ENCODE measurements around the gene TCF4. TPM values are rescaled to one million over a fixed set of nuclear protein-coding genes. Genes with fewer than 3 reads are reported as not detected.

Gene TCF4
- total and polyA plus RNA-seq, 7 experiments from 2014 or later = 0.94 to 21.8 (median 2.6) TPM

- Histone ChIP-seq H3K36me3 (ENCODE audit: control insufficient read depth in 2 of 3, insufficient read depth in 3 of 3, low read length in 3 of 3) (no peaks in the 10 kb centered on the region), H3K27me3 (ENCODE audit: control insufficient read depth in 2 of 2, insufficient read depth in 2 of 2, low read length in 2 of 2) (no peaks in the 10 kb centered on the region), H3K4me3 (ENCODE audit: low read length) (no peak overlapping the region), H3K9me3 (ENCODE audit: control insufficient read depth in 2 of 3, low read length in 3 of 3) (no peaks in the 10 kb centered on the region), H3K4me1 (ENCODE audit: control insufficient read depth in 2 of 2, insufficient read depth in 2 of 2, low read length in 2 of 2) (no peaks in the 10 kb centered on the region), H3K27ac (ENCODE audit: low read depth, low read length) (no peak overlapping the region)
- no peaks in the 10 kb centered on the region for H3K9me3 Mint-ChIP-seq
- H3K27ac Mint-ChIP-seq = no peak overlapping the region
- ChIA-PET CTCF (no interaction called here), POLR2A (no interaction called here)
- no peaks in the 10 kb centered on the region for H3K36me3 Mint-ChIP-seq
- no peaks in the 10 kb centered on the region for H3K4me1 Mint-ChIP-seq
- ATAC-seq = no peak
- peaks cover 0 to 4% (median 0%) of the 10 kb centered on the region in 5 donors for H3K27me3 Mint-ChIP-seq
- no peak for DNase-seq
- intact Hi-C loops (cut with micrococcal nuclease) = no loop called here
- H3K4me3 Mint-ChIP-seq = no peak overlapping the region
These were observed 76.7 kb downstream of the TCF4 start for GRCh38 chr18:55511277-55511676.

GRCh38 chr18:55510809-55511208 is 77.2 kb downstream of the TCF4 start:
- no peak overlapping the region for H3K4me3 ChIP-seq (ENCODE audit: low read length)
- no peak overlapping the region for H3K27ac Mint-ChIP-seq

GRCh38 chr18:55509631-55510324 is 78.2 kb downstream of the TCF4 start:
- Mint-ChIP-seq H3K36me3 (no peaks in the 10 kb centered on the region), H3K27ac (peak overlapping the region in 1 of 9 donors; percentile 14), H3K27me3 (peaks cover 0 to 4% (median 0%) of the 10 kb centered on the region in 5 donors), H3K4me3 (peak overlapping the region in 1 of 10 donors; percentile 8), H3K9me3 (no peaks in the 10 kb centered on the region), H3K4me1 (no peaks in the 10 kb centered on the region)
- DNase-seq = no peak
- H3K36me3 ChIP-seq (ENCODE audit: control insufficient read depth in 2 of 3, insufficient read depth in 3 of 3, low read length in 3 of 3) = no peaks in the 10 kb centered on the region
- H3K4me1 ChIP-seq (ENCODE audit: control insufficient read depth in 2 of 2, insufficient read depth in 2 of 2, low read length in 2 of 2) = no peaks in the 10 kb centered on the region
- peak; percentile 53 for ATAC-seq
- H3K4me3 ChIP-seq (ENCODE audit: low read length) = no peak overlapping the region
- intact Hi-C loops (cut with micrococcal nuclease) = no loop called here
- ChIA-PET CTCF (no interaction called here), POLR2A (no interaction called here)
- no peak overlapping the region for H3K27ac ChIP-seq (ENCODE audit: low read depth, low read length)
- H3K9me3 ChIP-seq (ENCODE audit: control insufficient read depth in 2 of 3, low read length in 3 of 3) = no peaks in the 10 kb centered on the region
- H3K27me3 ChIP-seq (ENCODE audit: control insufficient read depth in 2 of 2, insufficient read depth in 2 of 2, low read length in 2 of 2) = no peaks in the 10 kb centered on the region

More at GRCh38 chr18:55510809-55511208, 77.2 kb downstream of the TCF4 start:
- no peaks in the 10 kb centered on the region for H3K9me3 Mint-ChIP-seq
- no peaks in the 10 kb centered on the region for H3K4me1 Mint-ChIP-seq
- ChIA-PET POLR2A (no interaction called here), CTCF (no interaction called here)
- no peak overlapping the region for H3K4me3 Mint-ChIP-seq
- H3K27ac ChIP-seq (ENCODE audit: low read depth, low read length) = no peak overlapping the region
- ATAC-seq (peak; percentile 34), DNase-seq (no peak)
- no peaks in the 10 kb centered on the region for H3K36me3 ChIP-seq (ENCODE audit: control insufficient read depth in 2 of 3, insufficient read depth in 3 of 3, low read length in 3 of 3)
- H3K9me3 ChIP-seq (ENCODE audit: control insufficient read depth in 2 of 3, low read length in 3 of 3) = no peaks in the 10 kb centered on the region
- no peaks in the 10 kb centered on the region for H3K4me1 ChIP-seq (ENCODE audit: control insufficient read depth in 2 of 2, insufficient read depth in 2 of 2, low read length in 2 of 2)
- intact Hi-C loops (cut with micrococcal nuclease) = no loop called here
- H3K36me3 Mint-ChIP-seq = no peaks in the 10 kb centered on the region
- peaks cover 0 to 4% (median 0%) of the 10 kb centered on the region in 5 donors for H3K27me3 Mint-ChIP-seq
- no peaks in the 10 kb centered on the region for H3K27me3 ChIP-seq (ENCODE audit: control insufficient read depth in 2 of 2, insufficient read depth in 2 of 2, low read length in 2 of 2)

GRCh38 chr18:55508651-55509050 is 79.3 kb downstream of the TCF4 start:
- intact Hi-C loops (cut with micrococcal nuclease) = no loop called here
- no peaks in the 10 kb centered on the region for H3K9me3 ChIP-seq (ENCODE audit: control insufficient read depth in 2 of 3, low read length in 3 of 3)
- Mint-ChIP-seq H3K27me3 (peaks cover 0 to 4% (median 0%) of the 10 kb centered on the region in 5 donors), H3K27ac (no peak overlapping the region), H3K36me3 (no peaks in the 10 kb centered on the region), H3K4me3 (no peak overlapping the region), H3K9me3 (no peaks in the 10 kb centered on the region), H3K4me1 (no peaks in the 10 kb centered on the region)
- ChIA-PET POLR2A (no interaction called here), CTCF (no interaction called here)
- H3K4me3 ChIP-seq (ENCODE audit: low read length) = no peak overlapping the region
- no peaks in the 10 kb centered on the region for H3K36me3 ChIP-seq (ENCODE audit: control insufficient read depth in 2 of 3, insufficient read depth in 3 of 3, low read length in 3 of 3)
- DNase-seq = no peak
- H3K27me3 ChIP-seq (ENCODE audit: control insufficient read depth in 2 of 2, insufficient read depth in 2 of 2, low read length in 2 of 2) = no peaks in the 10 kb centered on the region
- no peak overlapping the region for H3K27ac ChIP-seq (ENCODE audit: low read depth, low read length)
- no peaks in the 10 kb centered on the region for H3K4me1 ChIP-seq (ENCODE audit: control insufficient read depth in 2 of 2, insufficient read depth in 2 of 2, low read length in 2 of 2)
- ATAC-seq = no peak

- no peaks in the 10 kb centered on the region for H3K36me3 Mint-ChIP-seq
- H3K4me3 Mint-ChIP-seq = no peak overlapping the region
- H3K27ac ChIP-seq (ENCODE audit: low read depth, low read length) = no peak overlapping the region
- H3K36me3 ChIP-seq (ENCODE audit: control insufficient read depth in 2 of 3, insufficient read depth in 3 of 3, low read length in 3 of 3) = no peaks in the 10 kb centered on the region
- H3K27ac Mint-ChIP-seq = no peak overlapping the region
- POLR2A ChIA-PET = no interaction called here
- no peaks in the 10 kb centered on the region for H3K9me3 ChIP-seq (ENCODE audit: control insufficient read depth in 2 of 3, low read length in 3 of 3)
- H3K27me3 Mint-ChIP-seq = peaks cover 0 to 7% (median 3%) of the 10 kb centered on the region in 5 donors
- intact Hi-C loops (cut with micrococcal nuclease) = no loop called here
- H3K27me3 ChIP-seq (ENCODE audit: control insufficient read depth in 2 of 2, insufficient read depth in 2 of 2, low read length in 2 of 2) = no peaks in the 10 kb centered on the region
- no peaks in the 10 kb centered on the region for H3K4me1 ChIP-seq (ENCODE audit: control insufficient read depth in 2 of 2, insufficient read depth in 2 of 2, low read length in 2 of 2)
- H3K9me3 Mint-ChIP-seq = peaks cover 0 to 1% (median 0%) of the 10 kb centered on the region in 11 donors
- peaks cover 0 to 6% (median 0%) of the 10 kb centered on the region in 7 donors for H3K4me1 Mint-ChIP-seq
- H3K4me3 ChIP-seq (ENCODE audit: low read length) = no peak overlapping the region
- ATAC-seq (no peak), DNase-seq (no peak)
- CTCF ChIA-PET = no interaction called here
These were observed 81.9 kb downstream of the TCF4 start for GRCh38 chr18:55506074-55506473.

GRCh38 chr18:55504808-55505207 is 83.2 kb downstream of the TCF4 start:
- H3K4me3 Mint-ChIP-seq = no peak overlapping the region
- Histone ChIP-seq H3K36me3 (ENCODE audit: control insufficient read depth in 2 of 3, insufficient read depth in 3 of 3, low read length in 3 of 3) (no peaks in the 10 kb centered on the region), H3K27ac (ENCODE audit: low read depth, low read length) (no peak overlapping the region), H3K4me3 (ENCODE audit: low read length) (no peak overlapping the region), H3K27me3 (ENCODE audit: control insufficient read depth in 2 of 2, insufficient read depth in 2 of 2, low read length in 2 of 2) (no peaks in the 10 kb centered on the region), H3K4me1 (ENCODE audit: control insufficient read depth in 2 of 2, insufficient read depth in 2 of 2, low read length in 2 of 2) (no peaks in the 10 kb centered on the region), H3K9me3 (ENCODE audit: control insufficient read depth in 2 of 3, low read length in 3 of 3) (no peaks in the 10 kb centered on the region)
- ChIA-PET CTCF (no interaction called here), POLR2A (no interaction called here)
- intact Hi-C loops (cut with micrococcal nuclease) = no loop called here
- H3K4me1 Mint-ChIP-seq = peaks cover 0 to 6% (median 0%) of the 10 kb centered on the region in 7 donors
- peaks cover 0 to 7% (median 4%) of the 10 kb centered on the region in 5 donors for H3K27me3 Mint-ChIP-seq
- H3K9me3 Mint-ChIP-seq = peaks cover 0 to 1% (median 0%) of the 10 kb centered on the region in 11 donors
- H3K27ac Mint-ChIP-seq = no peak overlapping the region
- ATAC-seq (no peak), DNase-seq (no peak)
- H3K36me3 Mint-ChIP-seq = no peaks in the 10 kb centered on the region

GRCh38 chr18:55503167-55503820 is 84.7 kb downstream of the TCF4 start:
- peaks cover 0 to 6% (median 0%) of the 10 kb centered on the region in 7 donors for H3K4me1 Mint-ChIP-seq
- no peaks in the 10 kb centered on the region for H3K9me3 ChIP-seq (ENCODE audit: control insufficient read depth in 2 of 3, low read length in 3 of 3)
- no peak overlapping the region for H3K4me3 ChIP-seq (ENCODE audit: low read length)
- H3K27me3 Mint-ChIP-seq = peaks cover 0 to 7% (median 4%) of the 10 kb centered on the region in 5 donors
- ChIA-PET CTCF (no interaction called here), POLR2A (no interaction called here)
- no peaks in the 10 kb centered on the region for H3K36me3 Mint-ChIP-seq
- DNase-seq (no peak), ATAC-seq (no peak)
- no peak overlapping the region for H3K4me3 Mint-ChIP-seq
- H3K27ac Mint-ChIP-seq = no peak overlapping the region
- peaks cover 0 to 1% (median 0%) of the 10 kb centered on the region in 11 donors for H3K9me3 Mint-ChIP-seq
- H3K27ac ChIP-seq (ENCODE audit: low read depth, low read length) = no peak overlapping the region
- H3K36me3 ChIP-seq (ENCODE audit: control insufficient read depth in 2 of 3, insufficient read depth in 3 of 3, low read length in 3 of 3) = no peaks in the 10 kb centered on the region
- H3K4me1 ChIP-seq (ENCODE audit: control insufficient read depth in 2 of 2, insufficient read depth in 2 of 2, low read length in 2 of 2) = no peaks in the 10 kb centered on the region
- intact Hi-C loops (cut with micrococcal nuclease) = no loop called here
- H3K27me3 ChIP-seq (ENCODE audit: control insufficient read depth in 2 of 2, insufficient read depth in 2 of 2, low read length in 2 of 2) = no peaks in the 10 kb centered on the region

Data from naive thymus-derived CD4-positive, alpha-beta T cell (primary cell).